ENCODE data around the gene FRMD4A. TPM values are rescaled to one million over a fixed set of nuclear protein-coding genes. Genes with fewer than 3 reads are reported as not detected.
"Not testable (repeated sequence)": the region's sequence is repeated elsewhere in the genome, so short reads cannot be mapped to it uniquely, and the experiment has no call there.

The FRMD4A gene
- total RNA-seq, 5 donors from 2014 or later (not counting 1 experiment from before 2014, with no cell fraction given): 1.3 to 1.8 (median 1.4) TPM

- H3K9me3 ChIP-seq; H3K27ac Mint-ChIP-seq; H3K36me3 ChIP-seq (ENCODE audit: control insufficient read depth in 2 of 2, extremely low read depth in 1 of 2, insufficient read depth in 1 of 2, low read length in 1 of 2); H3K27me3 Mint-ChIP-seq; H3K4me3 Mint-ChIP-seq; DNase-seq; H3K9me3 Mint-ChIP-seq; H3K4me1 ChIP-seq (ENCODE audit: control insufficient read depth in 1 of 2, extremely low read depth in 1 of 2, insufficient read depth in 2 of 2, low read length in 2 of 2); CTCF ChIA-PET; POLR2A ChIA-PET; H3K4me3 ChIP-seq (ENCODE audit: control insufficient read depth in 1 of 2, extremely low read depth in 1 of 2, low read length in 1 of 2); ATAC-seq (replicated peaks in 1 of 4); H3K36me3 Mint-ChIP-seq; H3K27ac ChIP-seq (ENCODE audit: low read length); H3K4me1 Mint-ChIP-seq: not testable (repeated sequence)
- 98% methylated on average over 4 of the region's 5 CpGs for WGBS (ENCODE audit: insufficient coverage)
- H3K27me3 ChIP-seq (replicated peaks in 1 of 2; ENCODE audit: control insufficient read depth in 2 of 2, extremely low read depth in 1 of 2, insufficient read depth in 2 of 2, low read length in 1 of 2): peaks cover 0 to 18% of the 10 kb centered on the region in 2 experiments
Observed at GRCh38 chr10:13767148-13767547, 563.6 kb downstream of the FRMD4A start.

- H3K27me3 ChIP-seq (replicated peaks in 1 of 2; ENCODE audit: control insufficient read depth in 2 of 2, extremely low read depth in 1 of 2, insufficient read depth in 2 of 2, low read length in 1 of 2): peaks cover 0 to 18% of the 10 kb centered on the region in 2 experiments
- no peak overlapping the region for H3K4me3 ChIP-seq (ENCODE audit: control insufficient read depth in 1 of 2, extremely low read depth in 1 of 2, low read length in 1 of 2)
- H3K9me3 ChIP-seq: no peaks in the 10 kb centered on the region
- no peak overlapping the region for H3K27ac Mint-ChIP-seq
- no peaks in the 10 kb centered on the region for H3K36me3 Mint-ChIP-seq
- ATAC-seq (replicated peaks in 1 of 4) (no peak), DNase-seq (no peak)
- H3K4me3 Mint-ChIP-seq: no peak overlapping the region
- ChIA-PET CTCF (no interaction called here), POLR2A (no interaction called here)
- peaks cover 4 to 6% of the 10 kb centered on the region in 2 donors for H3K27me3 Mint-ChIP-seq
- no peaks in the 10 kb centered on the region for H3K4me1 ChIP-seq (ENCODE audit: control insufficient read depth in 1 of 2, extremely low read depth in 1 of 2, insufficient read depth in 2 of 2, low read length in 2 of 2)
- H3K36me3 ChIP-seq (ENCODE audit: control insufficient read depth in 2 of 2, extremely low read depth in 1 of 2, insufficient read depth in 1 of 2, low read length in 1 of 2): no peaks in the 10 kb centered on the region
- WGBS (ENCODE audit: insufficient coverage): 92% methylated on average over 16 of the region's 19 CpGs
- no peaks in the 10 kb centered on the region for H3K9me3 Mint-ChIP-seq
- H3K27ac ChIP-seq (ENCODE audit: low read length): no peak overlapping the region
- no peaks in the 10 kb centered on the region for H3K4me1 Mint-ChIP-seq
Observed at GRCh38 chr10:13765641-13766341, 564.9 kb downstream of the FRMD4A start.

GRCh38 chr10:13761490-13762091 is 569.1 kb downstream of the FRMD4A start:
- H3K4me1 ChIP-seq (ENCODE audit: control insufficient read depth in 1 of 2, extremely low read depth in 1 of 2, insufficient read depth in 2 of 2, low read length in 2 of 2): peaks cover 0 to 5% of the 10 kb centered on the region in 2 experiments
- POLR2A ChIA-PET: no interaction called here
- CTCF ChIA-PET: interaction anchor here in 1 of 2 donors (0.5 kb wide), 1 partner anchor 16 kb away, joined by 3 read pairs; no protein-coding TSS in a partner anchor

DNA sequence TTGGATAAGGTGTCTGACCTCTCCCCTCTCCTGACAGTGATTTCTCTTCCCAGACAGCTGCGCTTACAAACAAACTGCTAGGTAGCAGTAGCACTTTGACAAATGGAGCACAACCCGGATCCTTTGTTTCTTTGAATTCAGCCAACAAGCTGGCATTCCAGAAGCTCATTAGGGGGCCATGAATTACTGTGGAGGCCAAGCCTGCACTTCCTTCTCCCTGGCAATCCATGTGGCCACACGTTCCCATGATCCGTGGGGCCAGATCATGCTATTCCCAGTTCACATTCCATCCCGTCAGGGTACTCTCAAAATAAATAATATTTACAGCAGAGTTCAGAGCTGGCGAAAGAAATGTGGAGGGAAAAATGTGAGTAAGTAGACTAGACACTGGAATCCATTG is 571.6 kb downstream of the FRMD4A start:
- peaks cover 0 to 5% of the 10 kb centered on the region in 2 donors for H3K27me3 Mint-ChIP-seq
- no peaks in the 10 kb centered on the region for H3K9me3 ChIP-seq
- H3K27me3 ChIP-seq (replicated peaks in 1 of 2; ENCODE audit: control insufficient read depth in 2 of 2, extremely low read depth in 1 of 2, insufficient read depth in 2 of 2, low read length in 1 of 2): peaks cover 0 to 4% of the 10 kb centered on the region in 2 experiments
- H3K4me1 Mint-ChIP-seq: peaks cover 7 to 9% (median 7%) of the 10 kb centered on the region in 3 donors
- no peaks in the 10 kb centered on the region for H3K36me3 ChIP-seq (ENCODE audit: control insufficient read depth in 2 of 2, extremely low read depth in 1 of 2, insufficient read depth in 1 of 2, low read length in 1 of 2)
- H3K4me3 Mint-ChIP-seq: no peak overlapping the region
- ATAC-seq (replicated peaks in 1 of 4) (no peak), DNase-seq (no peak)
- H3K9me3 Mint-ChIP-seq: no peaks in the 10 kb centered on the region
- H3K4me1 ChIP-seq (ENCODE audit: control insufficient read depth in 1 of 2, extremely low read depth in 1 of 2, insufficient read depth in 2 of 2, low read length in 2 of 2): peaks cover 0 to 5% of the 10 kb centered on the region in 2 experiments
- no peak overlapping the region for H3K27ac Mint-ChIP-seq
- no peak overlapping the region for H3K4me3 ChIP-seq (ENCODE audit: control insufficient read depth in 1 of 2, extremely low read depth in 1 of 2, low read length in 1 of 2)
- H3K27ac ChIP-seq (ENCODE audit: low read length): no peak overlapping the region
- POLR2A ChIA-PET: no interaction called here
- CTCF ChIA-PET: no interaction called here
- no peaks in the 10 kb centered on the region for H3K36me3 Mint-ChIP-seq
- 93% methylated on average over 2 of the region's 6 CpGs for WGBS (ENCODE audit: insufficient coverage)

More at GRCh38 chr10:13761490-13762091, 569.1 kb downstream of the FRMD4A start:
- Histone ChIP-seq H3K4me3 (ENCODE audit: control insufficient read depth in 1 of 2, extremely low read depth in 1 of 2, low read length in 1 of 2) (no peak overlapping the region), H3K27me3 (replicated peaks in 1 of 2; ENCODE audit: control insufficient read depth in 2 of 2, extremely low read depth in 1 of 2, insufficient read depth in 2 of 2, low read length in 1 of 2) (peaks cover 0 to 4% of the 10 kb centered on the region in 2 experiments), H3K36me3 (ENCODE audit: control insufficient read depth in 2 of 2, extremely low read depth in 1 of 2, insufficient read depth in 1 of 2, low read length in 1 of 2) (no peaks in the 10 kb centered on the region), H3K27ac (ENCODE audit: low read length) (no peak overlapping the region), H3K9me3 (no peaks in the 10 kb centered on the region)
- Mint-ChIP-seq H3K4me3 (no peak overlapping the region), H3K9me3 (no peaks in the 10 kb centered on the region), H3K27ac (no peak overlapping the region), H3K4me1 (peaks cover 7 to 9% (median 7%) of the 10 kb centered on the region in 3 donors), H3K27me3 (peaks cover 0 to 2% of the 10 kb centered on the region in 2 donors), H3K36me3 (no peaks in the 10 kb centered on the region)
- ATAC-seq (replicated peaks in 1 of 4) (no peak), DNase-seq (no peak)
- no CpG with 5 or more reads among the region's 2 CpGs for WGBS (ENCODE audit: insufficient coverage)

- H3K9me3 ChIP-seq: no peaks in the 10 kb centered on the region
- Mint-ChIP-seq H3K9me3 (no peaks in the 10 kb centered on the region), H3K36me3 (no peaks in the 10 kb centered on the region), H3K4me1 (peaks cover 7 to 9% (median 7%) of the 10 kb centered on the region in 3 donors), H3K27ac (no peak overlapping the region), H3K27me3 (peaks cover 0 to 5% of the 10 kb centered on the region in 2 donors), H3K4me3 (no peak overlapping the region)
- no peak overlapping the region for H3K27ac ChIP-seq (ENCODE audit: low read length)
- ATAC-seq (replicated peaks in 1 of 4) (no peak), DNase-seq (no peak)
- H3K4me3 ChIP-seq (ENCODE audit: control insufficient read depth in 1 of 2, extremely low read depth in 1 of 2, low read length in 1 of 2): no peak overlapping the region
- no peaks in the 10 kb centered on the region for H3K36me3 ChIP-seq (ENCODE audit: control insufficient read depth in 2 of 2, extremely low read depth in 1 of 2, insufficient read depth in 1 of 2, low read length in 1 of 2)
- no CpG with 5 or more reads among the region's 5 CpGs for WGBS (ENCODE audit: insufficient coverage)
- H3K4me1 ChIP-seq (ENCODE audit: control insufficient read depth in 1 of 2, extremely low read depth in 1 of 2, insufficient read depth in 2 of 2, low read length in 2 of 2): peaks cover 0 to 5% of the 10 kb centered on the region in 2 experiments
- ChIA-PET POLR2A (no interaction called here), CTCF (no interaction called here)
- H3K27me3 ChIP-seq (replicated peaks in 1 of 2; ENCODE audit: control insufficient read depth in 2 of 2, extremely low read depth in 1 of 2, insufficient read depth in 2 of 2, low read length in 1 of 2): peaks cover 0 to 4% of the 10 kb centered on the region in 2 experiments
Observed at GRCh38 chr10:13758756-13759155, 572.0 kb downstream of the FRMD4A start.

GRCh38 chr10:13758312-13758711 is 572.4 kb downstream of the FRMD4A start:
- Histone ChIP-seq H3K4me3 (ENCODE audit: control insufficient read depth in 1 of 2, extremely low read depth in 1 of 2, low read length in 1 of 2) (no peak overlapping the region), H3K36me3 (ENCODE audit: control insufficient read depth in 2 of 2, extremely low read depth in 1 of 2, insufficient read depth in 1 of 2, low read length in 1 of 2) (no peaks in the 10 kb centered on the region), H3K27me3 (replicated peaks in 1 of 2; ENCODE audit: control insufficient read depth in 2 of 2, extremely low read depth in 1 of 2, insufficient read depth in 2 of 2, low read length in 1 of 2) (peaks cover 0 to 4% of the 10 kb centered on the region in 2 experiments), H3K4me1 (ENCODE audit: control insufficient read depth in 1 of 2, extremely low read depth in 1 of 2, insufficient read depth in 2 of 2, low read length in 2 of 2) (peaks cover 0 to 5% of the 10 kb centered on the region in 2 experiments), H3K9me3 (no peaks in the 10 kb centered on the region), H3K27ac (ENCODE audit: low read length) (no peak overlapping the region)
- no CpG with 5 or more reads among the region's 3 CpGs for WGBS (ENCODE audit: insufficient coverage)
- ChIA-PET CTCF (no interaction called here), POLR2A (no interaction called here)
- DNase-seq (no peak), ATAC-seq (replicated peaks in 1 of 4) (no peak)
- Mint-ChIP-seq H3K4me1 (peaks cover 7 to 9% (median 7%) of the 10 kb centered on the region in 3 donors), H3K4me3 (no peak overlapping the region), H3K9me3 (no peaks in the 10 kb centered on the region), H3K27ac (no peak overlapping the region), H3K36me3 (no peaks in the 10 kb centered on the region), H3K27me3 (peaks cover 0 to 5% of the 10 kb centered on the region in 2 donors)
